Measurements from ENCODE around the gene CYP4Z1.

GRCh38 chr1:47164552-47164951 lies 97.5 kb downstream of the CYP4Z1 start:
- TF ChIP-seq IRF3 (IDR thresholded peaks at IDR 0.05; ENCODE audit: low read depth, low read length) (no peak), CTCF (IDR thresholded peaks at IDR 0.05) (no peak), YY1 (IDR thresholded peaks at IDR 0.05; ENCODE audit: low read depth) (no peak), REST (IDR thresholded peaks at IDR 0.05; ENCODE audit: low read depth, low read length) (no peak), TAF1 (IDR thresholded peaks at IDR 0.05; ENCODE audit: borderline replicate concordance, low read depth, low read length) (no peak), MAX (IDR thresholded peaks at IDR 0.05; ENCODE audit: low read depth) (no peak), GABPA (IDR thresholded peaks at IDR 0.05; ENCODE audit: low read depth) (no peak), RFX5 (IDR thresholded peaks at IDR 0.05; ENCODE audit: low read length) (no peak), PBX3 (IDR thresholded peaks at IDR 0.05) (no peak), ELF1 (IDR thresholded peaks at IDR 0.05) (no peak), POLR2AphosphoS5 (IDR thresholded peaks at IDR 0.05; ENCODE audit: low read depth, low read length) (no peak)
